ENCODE results near the gene MVD. TPM values are rescaled to one million over a fixed set of nuclear protein-coding genes. Genes with fewer than 3 reads are reported as not detected.

The MVD gene
- total RNA-seq, 1 experiment from 2014 or later = 119 TPM

DNA sequence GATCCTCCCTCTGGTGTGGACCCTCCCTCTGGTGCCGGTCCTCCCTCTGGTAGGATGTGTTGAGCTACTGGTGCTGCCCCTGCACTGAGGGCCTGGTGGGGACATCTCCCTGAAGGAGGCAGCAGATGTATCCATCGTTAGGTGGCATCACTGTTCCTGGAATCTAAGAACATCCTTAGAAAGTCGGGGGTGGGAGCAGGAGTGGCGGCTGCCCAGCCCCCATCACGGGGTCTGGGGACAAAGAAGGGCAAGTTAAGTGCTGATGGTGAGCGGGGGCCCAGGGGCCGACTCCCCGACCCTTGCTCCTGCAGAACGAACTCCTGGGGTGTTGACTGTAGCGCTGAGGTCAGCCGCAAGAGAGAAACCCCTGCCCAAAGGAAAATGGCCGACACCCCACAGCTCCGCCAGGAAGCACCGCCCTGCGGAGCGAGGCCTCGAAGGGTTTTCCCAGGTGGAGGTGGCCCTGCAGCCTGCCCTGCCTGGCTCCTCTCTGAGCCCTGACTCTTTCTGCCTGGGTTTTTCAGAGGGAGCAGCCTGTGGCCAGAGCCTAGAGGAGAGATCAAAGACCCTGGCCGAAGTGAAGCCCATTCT lies 49.0 kb upstream of the MVD start:
- Histone ChIP-seq H3K27me3 (ENCODE audit: insufficient read depth, low read length) (no peaks in the 10 kb centered on the region), H3K9me2 (ENCODE audit: insufficient read depth) (no peaks in the 10 kb centered on the region), H3K4me2 (ENCODE audit: low read length) (no peak overlapping the region), H3K9ac (ENCODE audit: low read length) (no peak overlapping the region), H3K4me3 (replicated peaks in 1 of 2; ENCODE audit: low read depth in 1 of 2, low read length in 2 of 2) (no peak overlapping the region), H3K36me3 (ENCODE audit: control insufficient read depth in 1 of 2, insufficient read depth in 2 of 2, low read length in 2 of 2) (peaks cover 17 to 39% of the 10 kb centered on the region in 2 experiments; a peak in 3 of 4 replicates), H4K20me1 (ENCODE audit: insufficient read depth) (no peaks in the 10 kb centered on the region), H3K4me1 (ENCODE audit: control insufficient read depth in 1 of 2, insufficient read depth in 2 of 2, low read length in 2 of 2) (peaks cover 12 to 14% of the 10 kb centered on the region in 2 experiments), H2AFZ (ENCODE audit: low read depth, low read length, poor library complexity, severe bottlenecking) (no peak overlapping the region), H3K79me2 (ENCODE audit: insufficient read depth, low read length) (peaks cover 47% of the 10 kb centered on the region), H3K9me3 (ENCODE audit: control insufficient read depth in 1 of 2, insufficient read depth in 1 of 2, low read depth in 1 of 2, low read length in 2 of 2) (no peaks in the 10 kb centered on the region), H3K27ac (ENCODE audit: low read depth, low read length) (no peak overlapping the region; the same call in 1 of the 2 replicates)
- DNase-seq (ENCODE audit: low read depth, low spot score) = no peak
- no TSS peak for BruUV-seq (replicated peaks)
- CTCF ChIA-PET = no interaction called here
- POLR2A ChIA-PET = no interaction called here
- RAD21 ChIA-PET (ENCODE audit: low non-redundant PET in 1 of 2, low total read pairs in 2 of 2, uncharacterized antibody in 2 of 2, unreplicated experiment in 2 of 2) = no interaction called here
- no peak for ATAC-seq
- no peak for TF ChIP-seq POLR2A (IDR thresholded peaks at IDR 0.05; ENCODE audit: borderline replicate concordance, extremely low read depth, insufficient read depth, insufficient read length)
- TF ChIP-seq SRF (IDR thresholded peaks at IDR 0.05; ENCODE audit: low read depth) = no peak
- TF ChIP-seq CBX3 (IDR thresholded peaks at IDR 0.05; ENCODE audit: low read depth) = no peak
- no peak for TF ChIP-seq ATF3 (IDR thresholded peaks at IDR 0.05)
- TF ChIP-seq REST (IDR thresholded peaks at IDR 0.05; ENCODE audit: low read depth) = no peak
- intact Hi-C loops (cut with micrococcal nuclease) = no loop called here

DNA sequence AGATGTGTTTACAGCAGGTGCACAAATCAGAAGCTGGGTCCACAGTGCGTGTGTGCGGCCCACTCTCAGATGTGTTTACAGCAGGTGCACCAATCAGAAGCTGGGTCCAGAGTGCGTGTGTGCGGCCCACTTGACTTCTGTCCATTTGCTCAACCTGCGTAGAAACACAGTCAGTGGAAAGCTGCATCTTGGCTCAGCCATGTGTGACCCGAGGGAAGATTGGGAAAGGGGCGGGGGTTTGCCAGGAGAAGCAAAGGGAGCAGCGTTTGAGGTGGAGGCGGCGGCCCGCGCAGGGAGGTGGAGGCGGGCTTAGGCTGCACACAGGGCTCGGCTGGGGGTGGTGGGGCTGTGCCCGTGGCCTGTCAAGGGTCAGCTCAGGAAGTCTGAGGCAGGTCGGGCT lies 47.7 kb upstream of the MVD start:
- Histone ChIP-seq H4K20me1 (ENCODE audit: insufficient read depth) (no peaks in the 10 kb centered on the region), H3K4me3 (replicated peaks in 1 of 2; ENCODE audit: low read depth in 1 of 2, low read length in 2 of 2) (no peak overlapping the region), H3K36me3 (ENCODE audit: control insufficient read depth in 1 of 2, insufficient read depth in 2 of 2, low read length in 2 of 2) (peaks cover 9 to 26% of the 10 kb centered on the region in 2 experiments; a peak in 3 of 4 replicates), H3K9me2 (ENCODE audit: insufficient read depth) (no peaks in the 10 kb centered on the region), H3K27ac (ENCODE audit: low read depth, low read length) (no peak overlapping the region; the same call in 1 of the 2 replicates), H2AFZ (ENCODE audit: low read depth, low read length, poor library complexity, severe bottlenecking) (no peak overlapping the region), H3K27me3 (ENCODE audit: insufficient read depth, low read length) (no peaks in the 10 kb centered on the region), H3K9me3 (ENCODE audit: control insufficient read depth in 1 of 2, insufficient read depth in 1 of 2, low read depth in 1 of 2, low read length in 2 of 2) (no peaks in the 10 kb centered on the region), H3K79me2 (ENCODE audit: insufficient read depth, low read length) (peaks cover 53% of the 10 kb centered on the region), H3K4me1 (ENCODE audit: control insufficient read depth in 1 of 2, insufficient read depth in 2 of 2, low read length in 2 of 2) (peaks cover 12 to 14% of the 10 kb centered on the region in 2 experiments), H3K9ac (ENCODE audit: low read length) (no peak overlapping the region), H3K4me2 (ENCODE audit: low read length) (no peak overlapping the region)
- ATAC-seq (no peak), DNase-seq (ENCODE audit: low read depth, low spot score) (no peak)
- intact Hi-C loops (cut with micrococcal nuclease) = no loop called here
- no TSS peak for BruUV-seq (replicated peaks)
- ChIA-PET POLR2A (no interaction called here), CTCF (interaction anchor here (1.1 kb wide), 1 partner anchor 27 kb away, joined by 3 read pairs; no protein-coding TSS in a partner anchor), RAD21 (ENCODE audit: low non-redundant PET in 1 of 2, low total read pairs in 2 of 2, uncharacterized antibody in 2 of 2, unreplicated experiment in 2 of 2) (no interaction called here)
- TF ChIP-seq ELF1 (IDR thresholded peaks at IDR 0.05; ENCODE audit: borderline replicate concordance, low read depth) (no peak), EZH2 (IDR thresholded peaks at IDR 0.05) (no peak), ATF3 (IDR thresholded peaks at IDR 0.05) (no peak), RAD21 (IDR thresholded peaks at IDR 0.05; ENCODE audit: low read depth) (no peak), ZNF274 (IDR thresholded peaks at IDR 0.05; ENCODE audit: low read depth, low read length) (no peak), FOSL1 (IDR thresholded peaks at IDR 0.05; ENCODE audit: low read depth) (no peak), EZH2phosphoT487 (IDR thresholded peaks at IDR 0.05; ENCODE audit: borderline replicate concordance) (no peak), ZFX (IDR thresholded peaks at IDR 0.05) (no peak), POLR2A (IDR thresholded peaks at IDR 0.05; ENCODE audit: borderline replicate concordance, extremely low read depth, insufficient read depth, insufficient read length) (no peak), ZBTB33 (IDR thresholded peaks at IDR 0.05; ENCODE audit: extremely low read depth, insufficient replicate concordance, low read length) (no peak), CBX3 (IDR thresholded peaks at IDR 0.05; ENCODE audit: low read depth) (no peak)
- TF ChIP-seq, protein P1, sequence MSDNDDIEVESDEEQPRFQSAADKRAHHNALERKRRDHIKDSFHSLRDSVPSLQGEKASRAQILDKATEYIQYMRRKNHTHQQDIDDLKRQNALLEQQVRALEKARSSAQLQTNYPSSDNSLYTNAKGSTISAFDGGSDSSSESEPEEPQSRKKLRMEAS (IDR thresholded peaks at IDR 0.05) = no peak
